ENCODE measurements around the gene OGG1.
"Not testable (repeated sequence)": the region's sequence is repeated elsewhere in the genome, so short reads cannot be mapped to it uniquely, and the experiment has no call there.

Gene OGG1

DNA sequence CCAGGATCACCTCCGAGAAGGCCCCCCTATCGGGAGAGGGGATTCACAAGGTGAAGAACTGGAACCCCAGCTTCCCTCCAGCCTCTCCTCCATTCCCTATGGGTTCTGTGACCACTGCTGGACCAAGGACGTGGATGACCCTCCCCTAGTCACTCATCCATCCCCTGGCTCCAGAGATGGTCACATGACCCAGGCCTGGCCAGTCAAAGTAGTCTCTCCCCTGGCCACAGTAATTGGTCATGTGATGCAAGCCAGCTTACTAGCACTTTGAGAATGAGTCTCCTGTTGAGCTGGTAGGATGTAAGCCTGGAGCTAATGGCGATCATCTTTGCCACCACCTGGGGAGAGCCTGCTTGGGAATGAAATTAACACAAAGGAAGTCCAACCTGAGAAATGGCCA is 16.1 kb downstream of the OGG1 start:
- DNase-seq (ENCODE audit: low read depth) = no peak

- DNase-seq (ENCODE audit: low read depth) = no peak
Observed at GRCh38 chr3:9767418-9767817, 17.7 kb downstream of the OGG1 start.

DNA sequence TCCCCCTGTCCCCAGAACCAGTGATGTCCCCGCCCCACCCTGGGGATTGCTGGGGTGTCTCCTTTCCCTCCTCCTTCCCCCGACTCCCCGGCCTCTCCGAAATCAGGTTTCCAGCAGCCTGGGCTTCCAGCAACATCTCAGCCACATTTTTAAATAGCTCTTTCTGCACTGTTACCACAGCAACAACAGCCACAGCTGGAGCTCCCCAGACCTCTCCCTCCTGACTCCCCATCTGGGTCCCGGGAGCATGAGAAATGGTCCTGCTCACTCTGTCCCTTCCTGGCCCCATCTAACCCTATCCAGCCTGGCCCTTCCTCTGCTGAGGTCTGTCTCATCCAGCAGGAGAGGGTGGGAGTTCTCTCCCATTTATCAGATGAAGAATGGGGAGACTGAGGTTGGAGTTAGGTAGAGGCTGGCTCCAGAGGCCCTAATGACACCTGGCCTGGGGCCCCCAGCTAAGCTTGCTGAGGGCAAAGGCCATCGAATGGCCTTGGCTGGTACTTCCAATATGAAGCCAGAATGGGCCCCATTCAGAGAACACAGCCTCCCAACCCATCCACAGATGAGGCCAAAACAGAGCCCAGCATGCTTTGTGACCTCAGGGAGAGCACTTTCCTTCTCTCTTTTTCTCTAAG is 18.5 kb downstream of the OGG1 start:
- DNase-seq (ENCODE audit: low read depth) = no peak

DNA sequence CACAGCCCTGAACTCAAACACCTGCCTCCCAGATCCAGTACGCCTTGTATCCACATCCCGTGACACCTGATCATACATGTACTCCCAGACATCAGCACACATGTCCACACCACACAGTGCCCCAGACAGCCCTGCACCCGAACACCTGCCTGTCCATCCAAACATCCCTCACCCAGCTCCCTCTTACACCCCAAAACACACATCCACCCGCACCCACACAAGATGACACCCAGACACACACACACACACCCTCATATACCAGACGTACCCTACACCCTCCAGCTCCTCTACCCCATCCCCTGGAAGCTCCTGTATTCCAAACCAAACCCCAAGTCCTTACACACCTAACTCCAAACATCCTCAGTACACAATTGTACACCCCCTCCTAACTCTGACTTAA is 19.3 kb downstream of the OGG1 start:
- no peak for DNase-seq (ENCODE audit: low read depth)

- DNase-seq (ENCODE audit: low read depth) = no peak
Observed at GRCh38 chr3:9769426-9770275, 19.9 kb downstream of the OGG1 start, which contains the start of gene CAMK1. Gene CAMK1 (minus strand): TSS chr3:9769947. CDS start chr3:9767749, 2,198 bp downstream.

- no peak for DNase-seq (ENCODE audit: low read depth)
Observed at GRCh38 chr3:9770276-9770812, 20.6 kb downstream of the OGG1 start.

DNA sequence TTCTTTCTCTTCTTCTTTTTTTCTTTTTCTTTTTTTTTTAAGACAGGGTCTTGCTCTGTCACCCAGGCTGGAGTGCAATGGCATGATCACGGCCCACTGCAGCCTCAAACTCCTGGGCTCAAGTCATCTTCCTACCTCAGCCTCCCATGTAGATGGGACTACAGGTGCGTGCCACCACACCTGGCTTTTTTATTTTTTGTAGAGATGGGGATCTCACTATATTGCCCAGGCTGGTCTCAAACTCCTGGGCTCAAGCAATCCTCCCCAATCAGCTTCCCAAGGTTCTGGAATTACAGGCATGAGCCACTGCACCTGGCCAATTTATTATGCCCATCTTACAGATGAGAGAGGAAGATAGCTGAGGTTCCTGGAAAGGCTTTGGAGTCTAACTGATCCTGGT is 21.3 kb downstream of the OGG1 start:
- not testable (repeated sequence) for DNase-seq (ENCODE audit: low read depth)

GRCh38 chr3:9776896-9777693 is 27.3 kb downstream of the OGG1 start:
- no peak for DNase-seq (ENCODE audit: low read depth)

GRCh38 chr3:9777694-9778021 is 27.9 kb downstream of the OGG1 start:
- no peak for DNase-seq (ENCODE audit: low read depth)

DNA sequence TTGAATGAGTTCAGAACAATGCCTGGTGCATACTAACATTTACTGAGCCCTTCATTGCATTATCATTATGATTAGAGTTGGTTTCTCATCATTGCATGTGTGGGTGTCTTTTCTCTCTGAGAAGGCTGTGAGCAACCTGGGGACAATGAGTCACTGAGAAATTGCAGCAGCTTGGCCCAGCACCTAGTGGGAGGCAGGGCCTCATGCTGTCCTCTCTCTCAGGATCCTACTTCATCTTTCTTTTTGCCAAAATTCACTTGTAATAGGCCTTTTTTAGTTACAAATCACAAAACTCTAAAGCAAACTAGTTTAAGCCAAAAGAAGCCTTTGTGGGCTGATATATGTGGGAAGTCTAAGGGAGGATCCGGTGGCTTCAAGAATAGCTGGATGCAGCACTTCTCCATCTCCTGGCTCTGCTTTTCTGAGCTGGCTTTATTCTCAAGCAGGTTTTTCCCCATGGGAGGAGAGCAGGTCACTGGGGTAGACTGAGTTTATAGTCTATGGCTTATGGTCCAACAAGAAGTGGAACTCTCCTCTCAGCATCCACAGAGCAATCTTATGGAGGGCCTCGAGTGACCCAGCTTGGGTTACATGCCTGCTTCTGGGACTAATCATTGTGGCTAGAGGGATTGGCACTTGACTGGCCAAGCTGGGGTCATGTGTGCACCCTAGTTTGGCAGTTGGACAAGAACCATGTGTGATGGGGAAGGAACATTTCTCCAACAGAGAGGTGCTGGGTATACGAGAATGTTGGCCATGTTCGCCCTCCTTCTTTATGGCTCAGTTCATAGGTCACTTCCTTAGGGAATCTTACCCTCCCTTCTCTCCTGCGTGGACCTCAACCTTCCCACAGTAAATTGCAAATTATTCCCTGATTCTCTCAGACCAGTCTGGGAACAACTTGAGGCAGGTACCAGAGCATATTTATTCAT is 28.7 kb downstream of the OGG1 start:
- DNase-seq (ENCODE audit: low read depth) = no peak

- DNase-seq (ENCODE audit: low read depth) = no peak
Observed at GRCh38 chr3:9779075-9779593, 29.4 kb downstream of the OGG1 start.

- DNase-seq (ENCODE audit: low read depth) = no peak
Observed at GRCh38 chr3:9779721-9780457, 30.1 kb downstream of the OGG1 start.

DNA sequence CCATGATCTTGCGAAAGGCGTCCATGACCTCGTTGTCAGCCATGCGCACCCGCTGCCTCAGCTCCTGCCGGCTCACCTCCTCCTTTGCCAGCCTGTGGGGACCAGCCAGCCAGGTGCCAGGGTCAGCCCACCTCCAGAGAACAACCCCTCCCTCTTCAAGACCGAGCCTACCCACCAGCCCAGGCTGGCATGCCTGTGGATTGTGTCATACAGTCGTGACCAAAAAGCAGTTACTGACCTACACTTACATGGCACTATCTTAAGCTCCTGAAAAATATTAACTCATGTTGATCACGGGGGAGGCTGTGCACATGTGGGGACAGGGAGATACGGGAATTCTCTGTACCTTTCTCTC is 30.7 kb downstream of the OGG1 start:
- DNase-seq (ENCODE audit: low read depth) = no peak

GRCh38 chr3:9780910-9781309 is 31.2 kb downstream of the OGG1 start:
- no peak for DNase-seq (ENCODE audit: low read depth)

DNA sequence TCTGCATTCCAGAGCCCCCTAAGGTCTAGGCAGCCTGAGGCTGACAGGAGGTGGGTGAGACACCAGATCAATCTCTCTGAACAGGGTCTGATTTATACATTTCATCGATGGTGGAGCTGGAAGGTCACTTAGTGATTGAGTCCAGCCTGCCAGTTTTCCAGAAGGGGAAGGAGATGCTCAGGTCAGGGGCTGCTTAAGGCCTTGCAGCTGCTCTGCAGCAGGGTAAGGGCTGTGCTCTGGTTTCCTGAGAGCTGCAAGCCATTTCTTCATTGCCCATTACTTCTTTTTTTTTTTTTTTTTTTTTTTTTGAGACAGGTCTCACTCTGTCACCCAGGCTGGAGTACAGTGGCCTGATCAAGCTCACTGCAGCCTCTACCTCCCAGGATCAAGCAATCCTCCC is 31.8 kb downstream of the OGG1 start:
- DNase-seq (ENCODE audit: low read depth) = no peak

DNA sequence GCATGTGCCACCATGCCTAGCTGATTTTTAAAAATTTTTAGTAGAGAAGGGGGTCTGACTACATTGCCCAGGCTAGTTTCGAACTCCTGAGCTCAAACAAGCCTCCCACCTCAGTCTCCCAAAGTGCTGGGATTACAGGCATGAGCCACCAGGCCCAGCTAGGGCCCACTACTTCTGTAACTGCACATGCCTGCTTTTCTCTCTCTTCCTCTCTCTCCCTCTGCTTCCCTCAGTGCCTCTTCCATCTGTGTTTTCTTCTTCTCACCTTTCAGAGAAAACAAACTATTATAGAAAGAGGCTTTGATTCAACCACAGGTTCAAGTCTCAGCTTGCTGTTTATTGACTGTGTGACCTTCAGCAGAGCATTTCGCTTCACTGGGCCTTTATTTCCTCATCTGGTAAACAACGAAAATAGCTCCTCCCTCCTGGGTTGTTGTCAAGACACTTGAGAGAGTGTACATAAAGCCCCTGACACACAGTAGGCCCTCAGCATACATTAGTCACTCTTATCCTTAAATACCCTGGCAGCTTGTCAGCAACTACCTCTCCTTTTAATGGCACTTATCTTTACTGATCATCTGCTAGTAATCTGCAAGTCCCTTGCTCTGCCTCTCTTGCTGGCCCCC is 32.3 kb downstream of the OGG1 start:
- DNase-seq (ENCODE audit: low read depth) = no peak

GRCh38 chr3:9782770-9783169 is 33.0 kb downstream of the OGG1 start:
- DNase-seq (ENCODE audit: low read depth) = no peak

DNA sequence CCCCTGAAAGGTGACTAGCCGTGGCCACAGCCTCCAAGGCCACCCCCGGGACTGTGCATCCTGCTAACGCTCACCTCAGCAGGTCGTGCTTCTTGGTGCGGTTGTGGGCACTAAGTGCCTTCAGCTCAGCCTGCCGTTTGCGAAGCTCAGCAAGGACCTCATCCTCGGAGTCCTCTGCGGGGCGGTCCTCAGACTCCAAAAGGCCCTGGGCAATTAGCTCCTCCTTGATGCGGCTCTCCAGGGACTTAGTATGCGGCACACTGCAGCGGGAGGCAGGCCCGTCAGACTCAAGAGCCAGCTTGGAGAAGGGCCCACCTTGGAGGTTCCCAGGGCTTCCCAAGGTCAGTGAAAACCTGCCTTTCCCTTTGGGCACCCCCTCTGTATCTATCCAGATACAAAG is 34.2 kb downstream of the OGG1 start:
- no peak for DNase-seq (ENCODE audit: low read depth)

DNA sequence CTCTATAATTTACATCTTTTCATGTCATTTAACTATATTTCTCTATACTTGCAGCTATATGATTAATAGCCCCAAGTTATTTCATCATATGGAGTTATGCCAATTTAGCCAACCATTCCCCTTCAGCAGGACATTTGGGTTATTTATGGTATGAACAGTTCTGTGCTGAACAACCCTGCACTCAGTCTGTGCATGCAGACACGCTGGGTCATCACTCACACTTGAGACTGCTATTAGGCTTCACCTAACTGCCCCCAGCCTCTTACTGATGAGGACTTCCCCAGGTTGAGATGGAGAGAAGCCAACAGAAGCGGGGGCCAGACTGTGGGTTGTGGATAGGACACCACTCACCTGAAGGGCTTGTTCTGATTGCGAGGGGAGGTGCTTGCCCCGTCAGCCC is 35.2 kb downstream of the OGG1 start:
- no peak for DNase-seq (ENCODE audit: low read depth)

GRCh38 chr3:9785602-9786001 is 35.9 kb downstream of the OGG1 start:
- DNase-seq (ENCODE audit: low read depth) = no peak

All from stimulated activated CD8-positive, alpha-beta memory T cell treated with anti-CD3 and anti-CD28 coated beads, Interleukin-12 subunit alpha, Interleukin-12 subunit beta, amount 100 ng/mL, for 1 hour (primary cell).